Measurements from ENCODE around the gene CCDC50.

CCDC50 gene

DNA sequence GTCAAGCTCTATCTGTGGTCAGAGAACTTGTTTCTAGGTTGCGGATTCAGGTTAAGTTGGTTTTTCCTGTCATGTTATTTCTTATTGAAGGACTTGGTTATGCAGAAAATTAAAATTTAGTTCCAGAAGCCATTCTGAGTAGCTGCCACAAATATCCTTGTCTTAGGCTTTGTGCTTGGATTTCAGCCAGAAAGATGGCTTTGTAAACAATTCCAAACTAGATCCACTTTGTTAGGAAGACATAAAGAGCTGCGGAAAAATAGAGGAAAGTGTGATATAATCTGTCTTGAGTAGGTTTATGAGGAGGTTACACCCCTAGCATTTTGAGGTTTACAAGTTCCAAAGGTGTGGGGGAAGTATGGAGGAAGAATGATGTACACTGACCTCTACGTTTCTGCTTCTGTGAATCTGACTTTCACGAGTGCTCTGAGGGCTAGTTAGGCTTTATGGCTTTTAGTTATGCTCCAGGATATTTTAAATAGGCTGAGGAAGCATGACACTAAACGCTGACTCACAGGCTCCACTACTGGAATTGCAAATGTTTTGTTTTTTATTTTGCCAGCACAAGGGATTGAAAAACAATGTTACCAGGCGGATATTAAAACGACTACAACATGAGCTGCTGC lies 47.4 kb downstream of the CCDC50 start:
- TF ChIP-seq, protein P1, sequence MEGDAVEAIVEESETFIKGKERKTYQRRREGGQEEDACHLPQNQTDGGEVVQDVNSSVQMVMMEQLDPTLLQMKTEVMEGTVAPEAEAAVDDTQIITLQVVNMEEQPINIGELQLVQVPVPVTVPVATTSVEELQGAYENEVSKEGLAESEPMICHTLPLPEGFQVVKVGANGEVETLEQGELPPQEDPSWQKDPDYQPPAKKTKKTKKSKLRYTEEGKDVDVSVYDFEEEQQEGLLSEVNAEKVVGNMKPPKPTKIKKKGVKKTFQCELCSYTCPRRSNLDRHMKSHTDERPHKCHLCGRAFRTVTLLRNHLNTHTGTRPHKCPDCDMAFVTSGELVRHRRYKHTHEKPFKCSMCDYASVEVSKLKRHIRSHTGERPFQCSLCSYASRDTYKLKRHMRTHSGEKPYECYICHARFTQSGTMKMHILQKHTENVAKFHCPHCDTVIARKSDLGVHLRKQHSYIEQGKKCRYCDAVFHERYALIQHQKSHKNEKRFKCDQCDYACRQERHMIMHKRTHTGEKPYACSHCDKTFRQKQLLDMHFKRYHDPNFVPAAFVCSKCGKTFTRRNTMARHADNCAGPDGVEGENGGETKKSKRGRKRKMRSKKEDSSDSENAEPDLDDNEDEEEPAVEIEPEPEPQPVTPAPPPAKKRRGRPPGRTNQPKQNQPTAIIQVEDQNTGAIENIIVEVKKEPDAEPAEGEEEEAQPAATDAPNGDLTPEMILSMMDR (IDR thresholded peaks at IDR 0.05; ENCODE audit: insufficient read depth, low read length, poor library complexity, severe bottlenecking): no peak
- Histone ChIP-seq H3K27me3 (replicated peaks; ENCODE audit: control insufficient read depth, insufficient read depth, low read length) (no peaks in the 10 kb centered on the region), H3K4me3 (replicated peaks; ENCODE audit: low read depth, low read length) (no peak overlapping the region), H3K36me3 (ENCODE audit: control insufficient read depth, insufficient read depth, low read length) (peaks cover 7% of the 10 kb centered on the region)
- no peak for DNase-seq (ENCODE audit: extremely low read depth, insufficient read length)

DNA sequence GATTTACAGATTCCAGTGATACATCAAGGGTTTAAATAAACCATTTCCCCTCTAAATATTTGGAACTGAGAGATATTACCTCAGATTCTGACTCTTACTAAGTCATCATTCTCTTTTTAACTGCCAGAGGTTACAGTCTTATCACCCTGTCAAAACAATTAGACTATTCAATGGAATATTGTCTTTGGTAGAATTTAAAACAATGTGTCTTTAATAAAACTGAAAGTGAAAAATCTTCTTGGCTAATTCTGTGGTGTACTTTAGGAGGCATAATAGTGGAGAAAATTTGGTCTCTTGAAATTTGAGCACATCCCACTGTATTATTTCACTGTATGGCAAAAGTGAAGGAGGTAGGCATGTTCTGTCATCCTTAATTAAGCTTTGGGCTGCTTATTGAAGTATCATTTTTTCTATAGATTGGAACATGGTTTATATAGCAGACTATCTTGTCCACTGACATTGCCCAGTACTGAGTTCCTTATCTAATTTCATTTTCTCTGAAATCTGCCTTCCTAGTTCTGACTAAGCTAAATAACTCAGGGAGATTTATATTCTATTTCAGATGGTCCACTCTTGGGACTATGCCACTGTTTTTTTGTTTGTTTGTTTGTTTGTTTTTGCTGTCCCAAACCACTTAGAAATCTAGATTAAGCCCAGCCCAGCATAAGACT lies 49.1 kb downstream of the CCDC50 start:
- DNase-seq (ENCODE audit: extremely low read depth, insufficient read length): no peak
- Histone ChIP-seq H3K27me3 (replicated peaks; ENCODE audit: control insufficient read depth, insufficient read depth, low read length) (no peaks in the 10 kb centered on the region), H3K4me3 (replicated peaks; ENCODE audit: low read depth, low read length) (no peak overlapping the region), H3K36me3 (ENCODE audit: control insufficient read depth, insufficient read depth, low read length) (peaks cover 8% of the 10 kb centered on the region)
- TF ChIP-seq, protein P1 (IDR thresholded peaks at IDR 0.05; ENCODE audit: insufficient read depth, low read length, poor library complexity, severe bottlenecking): no peak

DNA sequence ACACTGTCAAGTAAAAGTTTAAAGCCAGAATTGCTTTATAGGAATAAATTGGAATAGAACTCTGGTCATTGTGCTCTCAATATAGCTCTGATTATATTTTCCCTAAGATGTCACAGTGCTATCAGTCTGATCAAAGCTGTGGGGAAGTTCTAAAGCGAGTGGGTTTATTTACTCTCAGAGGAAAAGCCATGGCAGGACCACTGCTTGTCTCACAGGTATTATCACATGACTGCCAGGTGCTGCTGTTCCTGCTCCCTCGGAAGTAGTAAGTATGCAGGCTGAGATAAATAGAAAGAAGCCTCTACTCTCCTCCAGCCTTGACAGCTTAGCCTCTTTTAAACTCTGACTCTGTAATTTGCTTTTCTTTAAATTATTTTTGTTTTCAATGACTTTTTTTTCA lies 50.3 kb downstream of the CCDC50 start:
- no peak for DNase-seq (ENCODE audit: extremely low read depth, insufficient read length)
- Histone ChIP-seq H3K4me3 (replicated peaks; ENCODE audit: low read depth, low read length) (no peak overlapping the region), H3K36me3 (ENCODE audit: control insufficient read depth, insufficient read depth, low read length) (peaks cover 8% of the 10 kb centered on the region), H3K27me3 (replicated peaks; ENCODE audit: control insufficient read depth, insufficient read depth, low read length) (no peaks in the 10 kb centered on the region)
- TF ChIP-seq, protein P1 (IDR thresholded peaks at IDR 0.05; ENCODE audit: insufficient read depth, low read length, poor library complexity, severe bottlenecking): no peak

GRCh38 chr3:191380001-191380400 lies 50.8 kb downstream of the CCDC50 start:
- no peak overlapping the region for H3K4me3 ChIP-seq (replicated peaks; ENCODE audit: low read depth, low read length)
- no peak for DNase-seq (ENCODE audit: extremely low read depth, insufficient read length)
- H3K27me3 ChIP-seq (replicated peaks; ENCODE audit: control insufficient read depth, insufficient read depth, low read length): no peaks in the 10 kb centered on the region
- TF ChIP-seq, protein P1 (IDR thresholded peaks at IDR 0.05; ENCODE audit: insufficient read depth, low read length, poor library complexity, severe bottlenecking): no peak
- H3K36me3 ChIP-seq (ENCODE audit: control insufficient read depth, insufficient read depth, low read length): peaks cover 8% of the 10 kb centered on the region

DNA sequence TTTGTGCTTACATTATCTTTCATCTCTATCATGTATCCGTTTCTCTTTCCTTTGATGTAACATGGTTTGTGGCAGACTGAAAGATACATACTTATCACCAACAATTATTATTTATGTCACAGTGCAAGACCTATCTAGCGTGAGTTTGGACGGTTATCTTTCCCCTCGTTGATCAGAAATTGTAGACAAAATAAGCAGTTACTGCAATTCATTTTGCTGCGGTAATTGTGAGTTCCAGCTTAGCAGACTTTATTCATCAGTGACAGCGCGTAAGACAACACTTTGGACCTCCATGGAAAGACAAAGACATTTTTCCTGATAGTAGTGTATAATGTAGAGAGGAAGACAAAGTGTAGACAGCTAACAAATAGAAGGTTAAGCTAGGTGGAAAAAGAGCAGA lies 52.1 kb downstream of the CCDC50 start:
- no peak for DNase-seq (ENCODE audit: extremely low read depth, insufficient read length)
- no peaks in the 10 kb centered on the region for H3K27me3 ChIP-seq (replicated peaks; ENCODE audit: control insufficient read depth, insufficient read depth, low read length)
- TF ChIP-seq, protein P1 (IDR thresholded peaks at IDR 0.05; ENCODE audit: insufficient read depth, low read length, poor library complexity, severe bottlenecking): no peak
- H3K4me3 ChIP-seq (replicated peaks; ENCODE audit: low read depth, low read length): no peak overlapping the region
- H3K36me3 ChIP-seq (ENCODE audit: control insufficient read depth, insufficient read depth, low read length): peaks cover 4% of the 10 kb centered on the region

Data from GM06990 (cell line).